Endodermal cell (in vitro differentiated cells): Measurements from ENCODE around the gene TPST2. TPM values are rescaled to one million over a fixed set of nuclear protein-coding genes. Genes with fewer than 3 reads are reported as not detected.

ENCODE experiments used
- DNase-seq: peaks from one replicate; pipeline ENCODE4 v3.0.0-alpha.2; 2017
- H3K27ac ChIP-seq: 2 replicates; pipeline ENCODE4 v1.5.1; 2013; ENCODE audit warnings: mild to moderate bottlenecking, low read depth, low read length, moderate library complexity
- H3K27me3 ChIP-seq: 2 replicates; pipeline ENCODE4 v1.6.1; 2013; ENCODE audit warnings: mild to moderate bottlenecking, low read length, moderate library complexity; ENCODE audit not compliant: insufficient read depth, control insufficient read depth, poor library complexity, severe bottlenecking
- H3K36me3 ChIP-seq: 2 replicates; pipeline ENCODE4 v1.7.0; 2013; ENCODE audit warnings: mild to moderate bottlenecking, low read length, moderate library complexity; ENCODE audit not compliant: control insufficient read depth, insufficient read depth
- H3K4me1 ChIP-seq: one replicate; pipeline ENCODE4 v1.7.0; 2013; ENCODE audit warnings: low read length; ENCODE audit not compliant: control insufficient read depth, insufficient read depth
- H3K4me3 ChIP-seq: 2 replicates; pipeline ENCODE4 v1.5.1; 2013; ENCODE audit warnings: mild to moderate bottlenecking, low read length, moderate library complexity
- H3K9ac ChIP-seq: 2 replicates; pipeline ENCODE4 v1.6.1; 2013; ENCODE audit warnings: mild to moderate bottlenecking, low read length, moderate library complexity; ENCODE audit not compliant: poor library complexity, severe bottlenecking; ENCODE audit errors: extremely low read depth
- H3K9me3 ChIP-seq: 2 replicates; pipeline ENCODE4 v1.6.1; 2013; ENCODE audit warnings: mild to moderate bottlenecking, low read length, moderate library complexity; ENCODE audit not compliant: control insufficient read depth
- H3K27ac Mint-ChIP-seq: 2 replicates; pipeline ENCODE4 v1.8.0; 2020; ENCODE audit warnings: mixed read lengths
- H3K27me3 Mint-ChIP-seq: 2 replicates; pipeline ENCODE4 v1.8.0; 2021; ENCODE audit warnings: mild to moderate bottlenecking, mixed read lengths; ENCODE audit not compliant: insufficient read depth
- H3K36me3 Mint-ChIP-seq: 2 replicates; pipeline ENCODE4 v1.8.0; 2020; ENCODE audit warnings: low read depth, mixed read lengths
- H3K4me1 Mint-ChIP-seq: 2 replicates; pipeline ENCODE4 v1.8.0; 2020; ENCODE audit warnings: mixed read lengths
- H3K4me3 Mint-ChIP-seq: 2 replicates; pipeline ENCODE4 v1.8.0; 2020; ENCODE audit warnings: mild to moderate bottlenecking, moderate library complexity, mixed read lengths
- H3K9me3 Mint-ChIP-seq: 2 replicates; pipeline ENCODE4 v1.8.0; 2020; ENCODE audit warnings: mild to moderate bottlenecking, mixed read lengths
- CTCF ChIP-seq: fragments of 200-600 bp; sonication (generic); conservative IDR thresholded peaks from 2 replicates; pipeline ENCODE4 v1.5.0; 2021; ENCODE audit warnings: antibody characterized with exemption, mild to moderate bottlenecking
- WGBS, 2 experiments: methylation state at CpG; one replicate each; pipeline versions ENCODE4 v1.1.5 to v1.1.7; 2013; ENCODE audit warnings: missing lambda C conversion rate in 2 of 2, mixed read lengths in 1 of 2; ENCODE audit not compliant: insufficient coverage in 1 of 2, insufficient read length in 1 of 2; 5-methylcytosine and 5-hydroxymethylcytosine counted together
- total RNA-seq, 2 donors: library from RNA; stranded (reverse); fragmentation: NEBNext Ultra II Directional in 1 of 2; extraction: Animal tissue kit (Norgen Biotek cat#: 25700) in 1 of 2; gene quantifications; 2 replicates in 1 of 2; 3 replicates in 1 of 2; pipeline ENCODE4 v1.2.1, GENCODE V29; 2021

The TPST2 gene
- total RNA-seq, 2 donors from 2014 or later, result 38.9 to 53.2 TPM

GRCh38 chr22:26565889-26566288 is 24.0 kb downstream of the TPST2 start:
- DNase-seq, result no peak
- no peak for TF ChIP-seq CTCF
- H3K36me3 Mint-ChIP-seq, result peaks cover 16% of the 10 kb centered on the region
- H3K27ac ChIP-seq, result no peak overlapping the region
- no peaks in the 10 kb centered on the region for H3K4me1 ChIP-seq
- H3K27me3 ChIP-seq, result no peaks in the 10 kb centered on the region
- 92 to 97% methylated on average over 7 to 8 of the region's 8 CpGs for WGBS, 2 experiments
- no peak overlapping the region for H3K9ac ChIP-seq
- H3K27ac Mint-ChIP-seq, result peak overlapping the region; percentile 7
- H3K9me3 ChIP-seq, result no peaks in the 10 kb centered on the region
- H3K36me3 ChIP-seq, result peaks cover 5% of the 10 kb centered on the region
- H3K9me3 Mint-ChIP-seq, result no peaks in the 10 kb centered on the region
- no peaks in the 10 kb centered on the region for H3K27me3 Mint-ChIP-seq
- no peak overlapping the region for H3K4me3 Mint-ChIP-seq
- no peak overlapping the region for H3K4me3 ChIP-seq
- peaks cover 48% of the 10 kb centered on the region for H3K4me1 Mint-ChIP-seq

- no peak for TF ChIP-seq CTCF
- Mint-ChIP-seq H3K27me3 (no peaks in the 10 kb centered on the region), H3K4me3 (no peak overlapping the region), H3K27ac (peak overlapping the region; percentile 45), H3K9me3 (no peaks in the 10 kb centered on the region), H3K36me3 (peaks cover 10% of the 10 kb centered on the region), H3K4me1 (peaks cover 44% of the 10 kb centered on the region)
- WGBS, 2 experiments, result 93% methylated on average over 6 of the region's 6 CpGs
- Histone ChIP-seq H3K4me3 (no peak overlapping the region), H3K27ac (no peak overlapping the region), H3K9ac (no peak overlapping the region), H3K27me3 (no peaks in the 10 kb centered on the region), H3K4me1 (peaks cover under 1% of the 10 kb centered on the region), H3K36me3 (peaks cover 5% of the 10 kb centered on the region), H3K9me3 (no peaks in the 10 kb centered on the region)
- peak; percentile 68 for DNase-seq
These were observed 24.8 kb downstream of the TPST2 start for GRCh38 chr22:26565181-26565580.

GRCh38 chr22:26564672-26565071 is 25.3 kb downstream of the TPST2 start:
- H3K36me3 ChIP-seq, result peaks cover 5% of the 10 kb centered on the region
- H3K4me1 ChIP-seq, result peaks cover 5% of the 10 kb centered on the region
- no peak for DNase-seq
- no peaks in the 10 kb centered on the region for H3K9me3 ChIP-seq
- no peak overlapping the region for H3K4me3 ChIP-seq
- H3K27ac ChIP-seq, result no peak overlapping the region
- Mint-ChIP-seq H3K27me3 (no peaks in the 10 kb centered on the region), H3K4me3 (no peak overlapping the region), H3K36me3 (peaks cover 8% of the 10 kb centered on the region), H3K9me3 (no peaks in the 10 kb centered on the region), H3K27ac (peak overlapping the region; percentile 45), H3K4me1 (peaks cover 48% of the 10 kb centered on the region)
- no peak for TF ChIP-seq CTCF
- WGBS, 2 experiments, result 91 to 95% methylated on average over 3 of the region's 3 CpGs
- H3K27me3 ChIP-seq, result no peaks in the 10 kb centered on the region
- H3K9ac ChIP-seq, result no peak overlapping the region
